Renal cortex interstitium (tissue), 11 donors: Measurements from ENCODE around the gene OSBPL8. TPM values are rescaled to one million over a fixed set of nuclear protein-coding genes. Genes with fewer than 3 reads are reported as not detected.
"Not testable (repeated sequence)": the region's sequence is repeated elsewhere in the genome, so short reads cannot be mapped to it uniquely, and the experiment has no call there.

Source experiments
- DNase-seq, 11 donors: peaks; one replicate each; pipeline ENCODE4 v3.0.0-alpha.2; 2013; ENCODE audit warnings: low read depth in 9 of 11, low spot score in 4 of 11; ENCODE audit errors: extremely low read depth in 1 of 11
- polyA plus RNA-seq, 3 donors: library from polyadenylated mRNA; unstranded; fragments of 120-200 nt; gene quantifications; one replicate each; pipeline ENCODE4 v1.2.1, GENCODE V29; 2013; ENCODE audit not compliant: insufficient read length in 3 of 3

Gene OSBPL8
- polyA plus RNA-seq, 3 donors: 63.9 to 76.6 (median 75.7) TPM

DNA sequence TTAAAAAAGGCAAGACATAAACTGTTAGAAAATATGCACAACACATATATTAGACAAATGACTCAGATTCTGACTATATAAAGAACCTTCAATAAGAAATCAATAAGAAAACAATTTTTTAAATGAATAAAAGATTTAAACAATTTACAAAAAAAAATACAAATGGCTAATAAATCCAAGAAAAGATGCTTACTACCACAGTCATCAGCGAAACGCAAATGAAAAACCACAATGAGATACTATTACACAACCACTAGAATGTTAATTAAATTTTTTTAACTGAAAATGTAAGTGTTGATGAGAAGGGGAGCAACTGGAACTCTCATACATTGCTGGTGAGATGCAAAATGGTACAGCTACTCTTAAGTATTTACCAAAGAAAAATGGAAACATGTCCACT, 24.4 kb downstream of the OSBPL8 start:
- DNase-seq: no peak

DNA sequence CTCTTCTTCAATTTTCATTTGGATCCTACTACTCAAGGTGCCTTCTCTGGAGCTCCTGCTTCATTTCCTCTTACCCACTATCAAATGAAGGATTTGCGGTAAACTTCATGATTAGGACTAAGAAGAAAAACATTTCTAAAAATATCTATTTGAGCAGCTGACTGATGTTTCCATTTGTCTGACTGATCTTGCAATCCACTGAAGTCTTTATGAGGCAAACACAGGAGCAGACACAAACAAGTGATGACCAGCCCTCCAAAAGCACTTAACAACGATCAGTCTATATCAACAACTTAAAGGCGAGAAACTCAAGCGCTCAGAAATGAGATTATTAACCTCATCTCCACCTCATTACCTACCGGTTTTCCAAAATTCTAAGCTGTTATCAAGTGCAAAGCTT, 26.2 kb downstream of the OSBPL8 start:
- DNase-seq: no peak

DNA sequence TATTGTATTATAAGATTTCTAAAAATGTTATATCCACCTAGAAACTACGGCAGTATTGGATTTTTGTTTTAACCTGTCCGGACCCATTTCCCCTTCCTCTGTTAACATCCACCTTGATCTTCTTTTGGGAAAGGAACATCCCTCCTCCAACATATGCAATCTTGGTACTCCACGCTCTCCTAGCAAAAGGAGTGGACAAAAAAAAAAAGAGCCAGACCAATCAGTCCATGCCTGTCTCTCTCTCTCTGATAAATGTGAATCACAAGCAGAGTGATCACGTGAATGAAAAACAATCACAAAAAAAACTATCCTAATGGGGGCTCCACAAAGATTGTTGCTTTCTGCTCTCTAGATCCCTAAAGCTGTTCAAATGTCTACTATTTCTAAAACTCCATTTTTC, 27.1 kb downstream of the OSBPL8 start:
- DNase-seq: no peak

DNA sequence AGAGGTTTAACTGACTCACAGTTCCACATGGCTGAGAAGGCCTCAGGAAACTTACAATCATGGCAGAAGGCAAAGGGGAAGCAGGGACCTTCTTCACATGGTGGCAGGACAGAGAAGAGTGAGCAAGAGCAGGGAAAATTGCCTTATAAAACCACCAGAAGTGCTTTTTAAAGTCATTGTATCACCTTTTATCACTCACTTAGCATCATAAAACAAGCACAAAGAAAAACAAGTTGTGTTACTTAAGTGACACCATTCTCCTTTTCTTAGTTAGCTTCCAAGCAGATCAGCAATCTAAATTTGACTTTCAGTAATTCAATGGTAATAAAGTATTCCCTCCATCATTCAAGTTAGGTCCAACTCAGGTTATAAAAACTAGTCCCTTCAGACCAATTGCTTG, 28.5 kb downstream of the OSBPL8 start:
- no peak for DNase-seq

DNA sequence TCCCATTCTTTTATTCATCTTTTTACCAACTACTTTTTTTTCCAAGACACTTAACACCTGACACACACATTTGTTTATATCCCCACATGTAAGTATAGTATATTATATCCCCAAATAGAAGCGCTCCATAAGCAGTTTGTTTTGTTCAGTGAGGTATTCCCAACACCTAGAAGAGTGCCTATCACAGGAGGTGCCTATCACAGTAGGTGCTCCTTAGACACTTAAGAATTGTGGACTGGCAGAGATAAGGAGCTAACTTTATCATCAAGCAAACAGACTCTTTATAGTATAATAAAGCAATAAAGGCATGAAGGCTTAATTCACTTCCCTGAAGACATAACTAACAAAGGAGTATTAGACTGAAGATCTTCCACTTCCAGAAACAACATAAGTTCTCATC, 29.1 kb downstream of the OSBPL8 start:
- DNase-seq: no peak

DNA sequence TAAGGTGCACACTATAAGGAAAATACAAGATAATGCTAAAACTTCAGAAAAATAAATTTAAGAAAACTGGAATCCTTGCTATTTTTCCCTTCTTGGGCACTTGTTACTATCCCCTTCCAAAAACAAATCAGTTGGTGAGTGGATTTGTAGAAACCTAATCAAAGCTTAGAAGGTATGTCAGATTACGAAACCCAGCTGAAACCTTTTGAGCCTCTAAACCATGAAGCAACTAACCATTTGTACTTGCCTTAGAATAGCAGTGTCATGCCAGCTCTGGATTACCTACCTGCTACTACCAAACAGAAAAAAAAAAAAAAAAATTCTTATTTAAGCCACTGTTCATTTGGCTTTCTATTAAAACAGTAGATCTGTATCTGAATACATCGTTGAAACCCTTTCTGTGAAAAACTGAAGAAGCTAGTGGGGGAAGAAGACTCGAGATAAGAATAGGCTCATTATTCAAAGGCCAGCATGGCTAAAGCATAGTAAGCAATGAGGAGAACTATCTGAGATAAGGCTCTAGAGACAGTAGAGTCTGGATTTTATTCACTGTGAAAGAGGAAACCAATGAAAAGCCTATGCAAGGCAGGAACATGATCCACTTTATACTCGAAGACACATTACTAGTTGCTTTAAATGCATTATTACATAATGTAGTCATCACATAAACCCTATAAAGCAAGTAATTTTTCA, 30.2 kb downstream of the OSBPL8 start:
- no peak for DNase-seq

DNA sequence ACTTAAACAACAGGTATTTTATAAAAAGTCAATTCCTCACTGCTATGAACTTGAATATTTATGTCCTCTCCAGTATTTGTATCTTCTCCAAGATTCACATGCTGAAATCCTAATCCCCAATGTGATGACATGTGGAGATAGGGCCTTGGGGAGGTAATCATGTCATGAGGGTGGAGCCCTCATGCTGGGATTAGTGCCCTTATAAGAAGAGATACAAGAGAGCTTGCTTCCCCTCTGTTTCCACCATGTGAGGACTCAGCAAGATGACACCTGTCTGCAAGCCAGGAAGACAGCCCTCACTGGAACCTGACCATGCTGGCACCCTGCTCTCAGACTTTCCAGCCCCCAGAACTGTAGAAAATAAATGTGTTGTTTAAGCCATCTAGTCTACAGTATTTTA, 36.2 kb downstream of the OSBPL8 start:
- DNase-seq: no peak

DNA sequence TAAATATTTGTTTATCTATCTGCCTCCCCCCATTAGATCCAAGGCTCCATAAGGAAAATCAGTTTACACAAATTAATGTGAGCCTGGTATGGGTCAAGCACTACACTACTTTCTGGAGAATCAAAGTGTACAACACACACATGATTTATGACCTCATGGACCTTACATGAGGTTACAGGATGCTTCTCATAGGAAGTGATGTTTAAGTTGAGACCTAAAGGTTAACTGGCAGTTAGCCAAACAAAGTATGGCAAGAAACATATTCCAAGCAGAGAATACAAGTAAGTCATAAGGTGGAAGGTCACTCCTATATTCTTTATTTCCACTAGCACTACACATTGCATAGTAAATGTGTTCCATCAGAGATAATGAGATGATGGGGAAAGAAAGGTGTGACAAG, 39.2 kb downstream of the OSBPL8 start:
- no peak for DNase-seq

DNA sequence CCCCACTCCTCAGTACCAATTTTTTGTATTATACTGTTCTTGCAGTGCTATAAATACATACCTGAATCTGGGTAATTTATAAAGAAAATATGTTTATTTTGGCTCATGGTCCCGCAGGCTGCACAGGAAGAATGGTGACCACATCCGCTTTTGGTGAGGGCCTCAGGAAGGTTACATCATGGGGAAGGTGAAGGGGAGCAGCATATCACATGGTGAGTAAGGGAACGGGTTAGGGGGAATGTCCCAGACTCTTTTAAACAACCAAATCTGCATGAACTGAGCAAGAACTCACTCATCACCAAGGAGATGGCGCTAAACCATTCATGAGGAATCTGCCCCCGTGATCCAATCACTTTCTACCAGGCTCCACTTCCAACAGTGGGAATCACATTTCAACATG, 40.0 kb downstream of the OSBPL8 start:
- no peak for DNase-seq

DNA sequence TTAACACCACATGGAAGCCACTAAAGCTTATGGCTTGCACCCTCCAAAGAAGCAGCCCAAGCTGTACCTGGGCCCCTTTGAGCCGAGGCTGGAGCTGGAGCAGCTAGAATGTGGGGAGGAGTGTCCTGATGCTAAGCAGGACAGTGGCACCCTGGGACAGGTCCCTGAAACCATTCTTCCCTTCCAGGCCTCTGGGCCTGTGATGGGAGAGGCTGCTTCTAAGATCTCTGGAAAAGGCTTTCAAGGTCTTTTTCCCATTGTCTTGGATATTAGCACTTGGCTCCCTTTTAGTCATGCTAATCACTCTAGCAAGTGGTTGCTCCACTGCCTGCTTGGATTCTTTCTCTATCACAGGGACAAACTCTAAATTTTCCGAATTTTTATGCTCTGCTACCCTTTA, 40.9 kb downstream of the OSBPL8 start:
- DNase-seq: no peak

DNA sequence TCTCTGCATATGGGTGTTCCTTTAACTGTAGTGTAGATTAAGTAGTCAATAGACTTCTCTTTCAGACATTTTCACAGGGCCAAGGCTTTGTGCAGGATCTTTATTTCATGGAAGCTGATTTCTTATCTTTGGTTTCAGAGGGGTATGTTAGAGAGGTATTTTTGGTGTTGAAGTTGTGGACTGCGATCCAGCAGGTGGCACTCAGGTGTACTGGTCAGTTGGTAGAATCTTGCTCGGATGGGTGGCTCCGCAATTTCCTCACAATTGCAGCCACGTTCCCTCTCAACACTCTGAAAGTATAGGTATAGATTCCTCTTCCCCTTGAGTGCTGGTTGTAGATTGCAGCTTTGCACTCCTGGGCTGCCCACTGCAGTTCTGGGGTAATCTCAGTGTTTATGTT, 44.3 kb downstream of the OSBPL8 start:
- no peak for DNase-seq

DNA sequence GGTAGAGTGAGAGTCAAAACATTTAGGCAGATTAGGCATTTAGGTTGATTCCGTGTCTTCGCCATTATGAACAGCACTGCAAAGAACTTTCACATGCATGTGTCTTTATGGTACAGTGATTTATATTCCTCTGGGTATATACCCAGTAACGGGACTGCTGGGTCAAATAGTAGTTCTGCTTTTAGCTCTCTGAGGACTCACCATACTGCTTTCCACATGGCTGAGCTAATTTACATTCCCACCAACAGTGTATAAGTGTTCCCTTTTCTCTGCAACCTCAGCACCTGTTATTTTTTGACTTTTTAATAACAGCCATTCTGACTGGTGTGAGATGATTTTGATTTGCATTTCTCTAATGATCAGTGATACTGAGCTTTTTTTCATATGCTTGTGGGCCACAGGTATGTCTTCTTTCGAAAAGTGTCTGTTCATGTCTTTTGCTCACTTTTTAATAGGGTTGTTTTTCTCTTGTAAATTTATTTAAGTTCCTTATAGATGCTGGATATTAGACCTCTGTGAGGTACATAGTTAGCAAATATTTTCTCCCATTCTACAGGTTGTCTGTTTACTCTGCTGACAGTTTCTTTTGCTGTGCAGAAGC, 48.4 kb downstream of the OSBPL8 start:
- DNase-seq: not testable (repeated sequence)

DNA sequence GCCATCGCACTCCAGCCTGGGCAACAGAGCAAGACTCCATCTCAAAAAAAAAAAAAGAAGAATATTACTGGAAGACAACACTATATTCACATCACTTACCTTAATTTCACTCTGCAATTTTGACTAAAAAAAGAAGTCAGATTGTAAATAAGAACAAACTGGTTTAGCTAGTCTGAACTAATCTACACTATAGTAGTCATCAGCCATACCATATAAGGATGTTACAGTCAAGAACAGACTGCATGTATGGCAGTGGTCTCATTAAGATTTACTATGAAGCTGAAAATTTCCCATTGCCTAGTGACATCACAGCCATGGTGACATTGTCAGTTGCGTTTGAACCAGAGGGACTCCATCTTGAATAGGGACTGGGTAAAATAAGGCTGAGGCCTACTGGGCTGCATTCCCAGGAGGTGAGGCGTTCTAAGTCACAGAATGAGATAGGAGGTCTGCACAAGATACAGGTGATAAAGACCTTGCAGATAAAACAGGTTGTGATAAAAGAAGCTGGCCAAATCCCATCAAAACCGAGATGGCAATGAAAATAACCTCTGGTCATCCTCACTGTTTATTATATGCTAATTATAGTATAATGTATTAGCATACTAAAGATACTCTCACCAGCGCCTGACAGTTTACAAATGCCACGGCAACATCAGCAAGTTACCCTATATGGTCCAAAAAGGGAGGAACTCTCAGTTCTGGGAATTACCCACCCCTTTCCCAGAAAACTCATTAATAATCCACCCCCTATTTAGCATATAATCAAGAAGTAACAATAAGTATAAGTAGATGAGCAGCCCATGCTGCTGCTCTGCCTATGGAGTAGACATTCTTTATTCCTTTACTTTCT, 51.2 kb downstream of the OSBPL8 start:
- no peak for DNase-seq

DNA sequence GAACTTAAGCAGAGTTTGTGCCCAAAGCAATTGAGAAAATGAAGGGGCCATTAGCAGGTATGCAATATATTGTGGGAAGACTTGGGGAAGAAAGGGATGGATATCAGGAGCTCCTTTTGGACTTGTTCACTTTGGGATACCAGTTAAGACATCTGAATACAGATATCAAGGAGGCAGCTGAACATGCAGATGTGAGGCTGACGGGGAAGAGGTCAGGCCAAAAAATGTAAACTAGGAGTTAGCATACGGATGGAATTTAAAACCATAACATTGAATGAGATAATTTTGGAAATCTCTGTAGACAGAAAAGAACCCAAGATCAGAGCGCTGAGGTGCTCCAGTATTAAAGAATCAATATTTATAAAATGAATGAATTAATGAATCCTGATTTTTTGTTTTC, 53.4 kb downstream of the OSBPL8 start:
- DNase-seq: no peak

DNA sequence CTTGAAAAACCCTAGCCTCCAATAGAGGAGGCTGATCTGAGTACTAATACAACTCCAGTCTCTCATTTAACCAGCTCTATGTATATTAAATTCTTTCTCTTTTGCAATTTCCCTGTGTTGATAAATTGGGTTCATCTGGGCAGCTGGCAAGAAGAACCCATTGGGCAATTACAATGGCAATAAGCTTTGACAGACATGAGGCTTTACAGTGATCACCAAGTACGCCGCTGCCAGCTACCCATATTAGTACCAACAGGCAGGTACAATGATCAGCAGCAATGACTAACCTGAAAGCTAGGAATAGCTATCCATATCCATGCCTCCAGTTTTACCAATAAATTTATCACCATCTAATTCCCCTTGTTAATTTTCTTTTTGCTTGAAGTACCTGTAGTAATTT, 54.5 kb downstream of the OSBPL8 start:
- no peak for DNase-seq

DNA sequence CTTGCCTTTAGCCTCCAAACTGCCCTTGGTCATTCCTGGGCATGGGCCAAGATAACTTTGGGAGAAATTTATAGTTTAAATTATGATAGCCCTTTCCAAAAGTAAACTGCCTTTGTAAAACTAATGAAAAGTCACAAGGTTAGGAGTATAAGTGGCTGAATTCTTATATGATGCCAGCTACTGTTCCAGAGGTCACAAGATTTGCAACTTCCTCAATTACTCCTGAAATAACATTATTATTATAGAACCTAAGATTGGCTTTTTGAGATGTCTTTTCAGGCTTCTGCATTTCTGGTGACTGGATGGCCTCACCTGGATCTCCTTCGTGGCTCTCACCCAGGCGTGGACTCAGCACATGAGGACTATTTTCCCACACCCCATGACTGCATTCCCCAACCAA, 55.0 kb downstream of the OSBPL8 start:
- DNase-seq: no peak

DNA sequence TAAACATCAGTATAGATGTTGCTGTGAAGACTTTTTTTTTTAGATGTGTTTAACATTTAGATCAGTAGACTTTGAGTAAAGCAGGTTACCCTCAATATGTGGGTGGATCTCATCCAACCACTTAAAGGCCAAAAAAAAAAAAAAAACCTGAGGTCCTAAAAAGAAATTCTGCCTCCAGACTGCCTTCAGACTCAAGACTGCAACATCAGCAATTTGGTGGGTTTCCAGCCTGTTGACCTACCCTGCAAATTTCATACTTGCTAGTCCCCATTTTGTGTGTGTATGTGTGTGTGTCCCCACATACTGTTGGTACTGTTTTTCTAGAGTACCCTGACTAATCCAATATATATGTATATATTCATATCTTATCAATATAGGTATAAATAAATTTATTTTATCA, 55.6 kb downstream of the OSBPL8 start:
- DNase-seq: no peak

DNA sequence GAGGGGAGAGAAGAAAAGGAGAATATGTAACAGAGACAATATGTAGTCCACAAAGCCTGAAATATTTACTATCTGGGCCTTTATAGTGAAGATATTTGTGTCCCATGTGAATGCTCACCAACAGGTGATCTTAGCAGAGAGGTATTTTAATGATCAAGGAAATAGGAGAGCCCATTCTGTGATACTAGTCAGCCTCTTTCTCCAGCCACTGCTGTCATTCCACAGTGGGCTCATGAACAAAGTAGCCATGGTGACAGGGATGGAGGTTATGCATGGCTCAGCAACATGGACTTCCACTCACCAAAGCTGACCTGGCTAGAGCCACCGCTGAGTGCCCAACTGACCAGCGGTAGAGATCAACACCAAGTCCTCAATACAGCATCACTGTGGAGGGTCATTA, 58.2 kb downstream of the OSBPL8 start:
- no peak for DNase-seq

DNA sequence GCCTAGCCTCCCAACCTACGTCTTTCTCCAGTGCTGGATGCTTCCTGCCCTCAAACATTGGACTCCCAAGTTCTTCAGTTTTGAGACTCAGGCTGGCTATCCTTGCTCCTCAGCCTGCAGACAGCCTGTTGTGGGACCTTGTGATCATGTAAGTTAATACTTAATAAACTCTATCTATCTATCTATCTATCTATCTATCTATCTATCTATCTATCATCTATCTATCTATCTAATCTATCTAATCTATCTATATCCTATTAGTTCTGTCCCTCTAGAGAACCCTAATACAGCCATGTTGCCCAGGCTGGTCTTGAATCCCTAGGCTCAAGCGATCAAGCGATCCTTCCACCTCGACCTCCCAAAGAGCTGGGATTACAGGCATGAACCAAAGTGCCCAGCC, 60.4 kb downstream of the OSBPL8 start:
- DNase-seq: not testable (repeated sequence)

DNA sequence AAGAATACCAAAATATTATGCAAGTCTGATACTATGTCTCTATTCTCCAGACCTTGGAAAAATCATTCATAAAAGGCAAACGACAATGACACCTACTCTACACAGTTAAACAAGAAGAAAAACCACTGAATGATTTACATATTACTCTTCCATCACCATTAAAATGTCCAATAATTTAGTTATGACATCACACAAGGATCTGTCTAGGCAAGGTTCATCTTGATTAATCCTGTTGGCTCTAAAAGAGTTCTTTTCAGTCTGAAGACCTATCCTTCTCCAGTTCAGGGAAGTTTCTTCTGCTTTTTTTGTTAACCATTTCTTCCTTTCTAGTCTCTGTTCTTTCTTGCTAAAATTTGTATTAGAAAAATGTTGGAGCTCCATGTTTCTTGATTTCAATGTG, 64.0 kb downstream of the OSBPL8 start:
- no peak for DNase-seq
